ENCODE data around the gene USF2. TPM values are rescaled to one million over a fixed set of nuclear protein-coding genes. Genes with fewer than 3 reads are reported as not detected.

The USF2 gene
- polyA plus RNA-seq, 1 donor (not counting 4 experiments of a cell fraction or from before 2014, with no cell fraction given) = 53.8 TPM

GRCh38 chr19:35297922-35298321 lies 29.2 kb downstream of the USF2 start:
- Histone ChIP-seq H3K4me2 (ENCODE audit: control insufficient read depth, extremely low read depth, insufficient read depth, low read depth, low read length) (no peak overlapping the region), H3K4me3 (ENCODE audit: control insufficient read depth in 2 of 3, extremely low read depth in 1 of 3, insufficient read depth in 2 of 3, low read depth in 1 of 3, low read length in 3 of 3) (no peak overlapping the region), H4K20me1 (ENCODE audit: control insufficient read depth, extremely low read depth, insufficient read depth, low read length) (no peaks in the 10 kb centered on the region), H3K36me3 (ENCODE audit: control insufficient read depth in 2 of 2, extremely low read depth in 1 of 2, insufficient read depth in 2 of 2, low read length in 2 of 2) (no peaks in the 10 kb centered on the region), H3K9me1 (ENCODE audit: control insufficient read depth, extremely low read depth, insufficient read depth, low read length) (no peaks in the 10 kb centered on the region), H3K4me1 (ENCODE audit: control insufficient read depth, extremely low read depth, insufficient read depth, low read length) (no peaks in the 10 kb centered on the region), H3K27ac (ENCODE audit: control insufficient read depth, insufficient read depth, low read length) (no peak overlapping the region), H3K79me2 (ENCODE audit: control insufficient read depth, insufficient read depth, low read length) (no peaks in the 10 kb centered on the region), H2AFZ (ENCODE audit: control insufficient read depth, low read length) (no peak overlapping the region), H3K9me3 (ENCODE audit: control insufficient read depth, low read depth, low read length) (no peaks in the 10 kb centered on the region), H3K9ac (ENCODE audit: control insufficient read depth, extremely low read depth, insufficient read depth, low read length) (no peak overlapping the region), H3K27me3 (ENCODE audit: control insufficient read depth, extremely low read depth, insufficient read depth, low read length) (peaks cover 27% of the 10 kb centered on the region)
- FAIRE-seq = no peak
- no peak for DNase-seq (ENCODE audit: low read depth, low spot score)
- no peak for TF ChIP-seq CTCF (optimal IDR thresholded peaks at IDR 0.05 in 1 of 3, IDR thresholded peaks at IDR 0.05 in 1 of 3, conservative IDR thresholded peaks at IDR 0.05 in 1 of 3; ENCODE audit: extremely low read depth in 1 of 3, insufficient read depth in 2 of 3, low read length in 3 of 3)
- TF ChIP-seq EZH2 (IDR thresholded peaks at IDR 0.05; ENCODE audit: low read length) = no peak
- dilution Hi-C loops (cut with MboI; ENCODE audit: extremely low pct_ligation_motif_present, low sequenced_read_pairs) = no loop called here

- dilution Hi-C loops (cut with MboI; ENCODE audit: extremely low pct_ligation_motif_present, low sequenced_read_pairs) = no loop called here
- H3K9me1 ChIP-seq (ENCODE audit: control insufficient read depth, extremely low read depth, insufficient read depth, low read length) = no peaks in the 10 kb centered on the region
- H3K4me2 ChIP-seq (ENCODE audit: control insufficient read depth, extremely low read depth, insufficient read depth, low read depth, low read length) = no peak overlapping the region
- no peaks in the 10 kb centered on the region for H3K9me3 ChIP-seq (ENCODE audit: control insufficient read depth, low read depth, low read length)
- H3K36me3 ChIP-seq (ENCODE audit: control insufficient read depth in 2 of 2, extremely low read depth in 1 of 2, insufficient read depth in 2 of 2, low read length in 2 of 2) = no peaks in the 10 kb centered on the region
- no peak overlapping the region for H2AFZ ChIP-seq (ENCODE audit: control insufficient read depth, low read length)
- H3K4me3 ChIP-seq (ENCODE audit: control insufficient read depth in 2 of 3, extremely low read depth in 1 of 3, insufficient read depth in 2 of 3, low read depth in 1 of 3, low read length in 3 of 3) = no peak overlapping the region
- no peak overlapping the region for H3K27ac ChIP-seq (ENCODE audit: control insufficient read depth, insufficient read depth, low read length)
- H4K20me1 ChIP-seq (ENCODE audit: control insufficient read depth, extremely low read depth, insufficient read depth, low read length) = no peaks in the 10 kb centered on the region
- DNase-seq (ENCODE audit: low read depth, low spot score) (no peak), FAIRE-seq (no peak)
- H3K9ac ChIP-seq (ENCODE audit: control insufficient read depth, extremely low read depth, insufficient read depth, low read length) = no peak overlapping the region
- H3K79me2 ChIP-seq (ENCODE audit: control insufficient read depth, insufficient read depth, low read length) = no peaks in the 10 kb centered on the region
- peaks cover 20% of the 10 kb centered on the region for H3K27me3 ChIP-seq (ENCODE audit: control insufficient read depth, extremely low read depth, insufficient read depth, low read length)
- TF ChIP-seq EZH2 (IDR thresholded peaks at IDR 0.05; ENCODE audit: low read length) (no peak), CTCF (optimal IDR thresholded peaks at IDR 0.05 in 1 of 3, IDR thresholded peaks at IDR 0.05 in 1 of 3, conservative IDR thresholded peaks at IDR 0.05 in 1 of 3; ENCODE audit: extremely low read depth in 1 of 3, insufficient read depth in 2 of 3, low read length in 3 of 3) (no peak)
- no peaks in the 10 kb centered on the region for H3K4me1 ChIP-seq (ENCODE audit: control insufficient read depth, extremely low read depth, insufficient read depth, low read length)
These were observed 29.8 kb downstream of the USF2 start for GRCh38 chr19:35298561-35298972.

Measured in keratinocyte (primary cell).